HL-60 (cell line): ENCODE data around the gene EIF4E1B.

Source experiments
- DNase-seq, 2 experiments: peaks; one replicate each; pipeline ENCODE4 v3.0.0-alpha.2; 2010 to 2020; ENCODE audit warnings: low read depth in 1 of 2, low spot score in 1 of 2
- H3K27ac ChIP-seq: fragments of 250-450 bp; sonication (Bioruptor Pico); replicated peaks from 2 replicates; pipeline ENCODE4 v1.5.1; 2020; ENCODE audit warnings: mild to moderate bottlenecking, moderate library complexity
- H3K27me3 ChIP-seq: fragments of 250-450 bp; sonication (Bioruptor Pico); 2 replicates; pipeline ENCODE4 v1.5.1; 2021; ENCODE audit warnings: mild to moderate bottlenecking, moderate library complexity; ENCODE audit not compliant: insufficient read depth, poor library complexity, severe bottlenecking
- H3K4me3 ChIP-seq: replicated peaks from 2 replicates; pipeline ENCODE4 v1.5.1; 2011; ENCODE audit warnings: mild to moderate bottlenecking, control low read depth, low read length; ENCODE audit not compliant: insufficient read depth
- CTCF ChIP-seq: IDR thresholded peaks from one replicate; pipeline ENCODE4 v1.5.1; 2011; ENCODE audit warnings: low read length, control low read depth, inconsistent platforms; ENCODE audit not compliant: insufficient read depth
- GABPA ChIP-seq: IDR thresholded peaks from 2 replicates; pipeline ENCODE4 v1.6.1; 2012; ENCODE audit warnings: low read depth
- POLR2AphosphoS5 ChIP-seq: IDR thresholded peaks from 2 replicates; pipeline ENCODE4 v1.6.1; 2012; ENCODE audit warnings: low read depth
- REST ChIP-seq: IDR thresholded peaks from 2 replicates; pipeline ENCODE4 v1.6.1; 2012; ENCODE audit warnings: low read depth; ENCODE audit not compliant: insufficient replicate concordance
- SPI1 ChIP-seq: IDR thresholded peaks from 2 replicates; pipeline ENCODE4 v1.6.1; 2012; ENCODE audit warnings: low read depth, mild to moderate bottlenecking, borderline replicate concordance

EIF4E1B gene

GRCh38 chr5:176643491-176644219 lies 13.2 kb downstream of the EIF4E1B start:
- no peak overlapping the region for H3K4me3 ChIP-seq
- H3K27ac ChIP-seq = no peak overlapping the region
- TF ChIP-seq REST (no peak), POLR2AphosphoS5 (no peak), GABPA (no peak), SPI1 (no peak), CTCF (no peak)
- no peak for DNase-seq
- peaks cover 3% of the 10 kb centered on the region for H3K27me3 ChIP-seq

GRCh38 chr5:176644294-176644693 lies 13.8 kb downstream of the EIF4E1B start:
- peaks cover 3% of the 10 kb centered on the region for H3K27me3 ChIP-seq
- TF ChIP-seq CTCF = no peak
- no peak for TF ChIP-seq REST
- TF ChIP-seq POLR2AphosphoS5 = no peak
- TF ChIP-seq SPI1 = no peak
- no peak for TF ChIP-seq GABPA
- H3K27ac ChIP-seq = no peak overlapping the region
- no peak overlapping the region for H3K4me3 ChIP-seq
- DNase-seq = no peak

GRCh38 chr5:176644878-176645670 lies 14.6 kb downstream of the EIF4E1B start:
- Histone ChIP-seq H3K27me3 (peaks cover 3% of the 10 kb centered on the region), H3K27ac (no peak overlapping the region), H3K4me3 (no peak overlapping the region)
- no peak for DNase-seq
- no peak for TF ChIP-seq REST
- no peak for TF ChIP-seq GABPA
- TF ChIP-seq CTCF = no peak
